ENCODE measurements around the gene JDP2. TPM values are rescaled to one million over a fixed set of nuclear protein-coding genes. Genes with fewer than 3 reads are reported as not detected.

Gene JDP2
- total RNA-seq, 1 donor from 2014 or later, result 59.2 TPM

DNA sequence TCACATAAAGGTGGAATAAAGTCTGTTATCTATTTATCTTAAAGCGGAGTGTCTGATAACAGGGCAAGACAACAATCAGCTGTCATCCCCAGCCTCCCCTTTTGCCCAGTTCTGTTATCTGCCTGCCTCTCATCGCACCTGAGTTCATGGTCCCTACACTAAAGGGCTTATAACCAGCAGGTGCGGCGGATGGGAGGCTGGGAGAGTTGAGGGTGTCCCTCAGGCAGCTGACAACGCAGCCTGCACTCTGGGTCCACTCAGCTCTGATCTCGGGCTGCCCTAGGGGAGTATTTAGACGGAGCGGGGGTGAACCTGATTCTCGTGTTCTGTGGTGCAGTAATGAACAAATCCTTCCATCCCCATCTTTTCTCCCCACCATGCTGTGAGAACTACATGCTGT lies 34.0 kb upstream of the JDP2 start:
- DNase-seq (no peak), ATAC-seq (no peak)
- H3K4me1 ChIP-seq, result no peaks in the 10 kb centered on the region
- no peaks in the 10 kb centered on the region for H3K27me3 ChIP-seq (ENCODE audit: low read depth)
- H3K36me3 ChIP-seq, result no peaks in the 10 kb centered on the region
- no peak overlapping the region for H3K4me3 ChIP-seq
- no peaks in the 10 kb centered on the region for H3K9me3 ChIP-seq
- intact Hi-C loops (cut with DNase I), result no loop called here
- TF ChIP-seq, protein P1, sequence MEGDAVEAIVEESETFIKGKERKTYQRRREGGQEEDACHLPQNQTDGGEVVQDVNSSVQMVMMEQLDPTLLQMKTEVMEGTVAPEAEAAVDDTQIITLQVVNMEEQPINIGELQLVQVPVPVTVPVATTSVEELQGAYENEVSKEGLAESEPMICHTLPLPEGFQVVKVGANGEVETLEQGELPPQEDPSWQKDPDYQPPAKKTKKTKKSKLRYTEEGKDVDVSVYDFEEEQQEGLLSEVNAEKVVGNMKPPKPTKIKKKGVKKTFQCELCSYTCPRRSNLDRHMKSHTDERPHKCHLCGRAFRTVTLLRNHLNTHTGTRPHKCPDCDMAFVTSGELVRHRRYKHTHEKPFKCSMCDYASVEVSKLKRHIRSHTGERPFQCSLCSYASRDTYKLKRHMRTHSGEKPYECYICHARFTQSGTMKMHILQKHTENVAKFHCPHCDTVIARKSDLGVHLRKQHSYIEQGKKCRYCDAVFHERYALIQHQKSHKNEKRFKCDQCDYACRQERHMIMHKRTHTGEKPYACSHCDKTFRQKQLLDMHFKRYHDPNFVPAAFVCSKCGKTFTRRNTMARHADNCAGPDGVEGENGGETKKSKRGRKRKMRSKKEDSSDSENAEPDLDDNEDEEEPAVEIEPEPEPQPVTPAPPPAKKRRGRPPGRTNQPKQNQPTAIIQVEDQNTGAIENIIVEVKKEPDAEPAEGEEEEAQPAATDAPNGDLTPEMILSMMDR (IDR thresholded peaks at IDR 0.05), result no peak
- no peak overlapping the region for H3K27ac ChIP-seq

DNA sequence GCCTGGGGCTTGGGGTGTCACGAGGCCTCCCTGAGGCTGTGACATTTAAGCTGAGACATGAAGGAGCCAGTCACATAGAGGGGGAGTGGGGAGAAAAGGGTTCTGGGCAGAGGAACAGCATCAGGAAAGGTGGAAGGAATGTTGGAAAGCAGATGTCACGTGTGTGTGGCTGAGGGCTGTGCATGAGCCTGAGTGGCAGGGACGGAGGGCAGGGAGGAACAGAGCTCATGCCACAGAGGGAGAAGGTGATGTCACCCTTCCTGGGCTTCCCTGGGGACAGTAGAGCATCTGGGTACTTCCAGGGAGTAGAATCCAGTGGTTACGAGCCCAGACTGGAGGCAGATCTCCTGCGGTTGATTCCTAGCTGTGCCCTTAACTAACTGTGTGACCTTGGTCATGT lies 32.0 kb upstream of the JDP2 start:
- DNase-seq, result no peak
- Histone ChIP-seq H3K4me3 (no peak overlapping the region), H3K9me3 (no peaks in the 10 kb centered on the region), H3K36me3 (no peaks in the 10 kb centered on the region), H3K27ac (no peak overlapping the region), H3K4me1 (peaks cover 17% of the 10 kb centered on the region), H3K27me3 (ENCODE audit: low read depth) (no peaks in the 10 kb centered on the region)
- intact Hi-C loops (cut with DNase I), result no loop called here
- ATAC-seq, result no peak
- TF ChIP-seq, protein P1 (IDR thresholded peaks at IDR 0.05), result no peak

- DNase-seq (no peak), ATAC-seq (no peak)
- Histone ChIP-seq H3K27ac (no peak overlapping the region), H3K4me1 (peaks cover 31% of the 10 kb centered on the region), H3K4me3 (no peak overlapping the region), H3K27me3 (ENCODE audit: low read depth) (no peaks in the 10 kb centered on the region), H3K9me3 (no peaks in the 10 kb centered on the region), H3K36me3 (no peaks in the 10 kb centered on the region)
- intact Hi-C loops (cut with DNase I), result no loop called here
- TF ChIP-seq, protein P1 (IDR thresholded peaks at IDR 0.05), result no peak
These were observed 28.5 kb upstream of the JDP2 start for GRCh38 chr14:75399321-75399720.

DNA sequence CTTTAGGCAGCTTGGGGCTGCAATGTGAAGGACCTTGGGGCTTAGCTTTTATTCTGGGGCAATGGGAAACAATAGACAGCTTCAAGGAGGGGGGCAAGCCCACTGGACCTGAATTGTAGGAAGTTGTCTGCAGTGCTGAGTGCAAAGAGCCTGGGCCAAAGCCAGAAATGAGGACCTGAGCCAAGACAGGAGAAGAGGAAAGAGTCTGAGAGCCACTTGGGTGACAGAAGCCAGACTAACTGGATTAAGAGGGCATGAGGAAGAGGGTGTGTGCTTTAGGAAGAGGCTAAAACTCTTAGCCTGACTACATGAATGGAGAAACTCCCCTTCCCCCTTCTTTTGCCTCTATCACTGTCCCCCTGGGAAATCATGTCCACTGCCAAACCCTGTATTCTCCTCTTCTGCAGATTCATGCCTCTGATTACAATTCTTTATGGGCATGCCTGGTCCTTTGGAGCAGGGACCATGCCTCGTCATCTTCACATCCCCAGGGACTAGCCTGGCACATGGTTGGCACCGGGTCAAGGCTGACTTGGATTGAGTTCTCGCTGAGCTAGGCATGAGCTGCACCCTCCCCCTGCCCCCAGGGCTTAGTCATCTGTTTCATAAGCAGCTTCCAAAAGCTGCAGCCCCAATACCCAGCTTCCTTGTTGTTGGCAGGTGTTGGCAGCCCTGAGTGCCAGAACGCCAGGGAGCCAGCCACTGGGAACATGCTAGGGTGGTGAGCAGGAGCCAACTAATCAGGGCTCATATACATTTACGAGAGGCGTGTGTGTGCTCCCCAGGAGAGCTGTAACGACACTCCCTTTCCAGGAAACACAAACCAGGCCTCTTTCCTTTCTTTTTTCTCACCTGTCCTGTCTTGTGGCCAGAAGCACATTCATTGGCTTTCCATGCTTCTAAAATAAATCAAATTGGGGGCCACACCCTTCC lies 27.7 kb upstream of the JDP2 start:
- Histone ChIP-seq H3K4me3 (no peak overlapping the region), H3K27ac (peak overlapping the region; percentile 70), H3K27me3 (ENCODE audit: low read depth) (no peaks in the 10 kb centered on the region), H3K4me1 (peaks cover 31% of the 10 kb centered on the region), H3K36me3 (no peaks in the 10 kb centered on the region), H3K9me3 (no peaks in the 10 kb centered on the region)
- peak; percentile 93 to 94 for ATAC-seq
- DNase-seq, result peak; percentile 92
- TF ChIP-seq, protein P1 (IDR thresholded peaks at IDR 0.05), result no peak
- intact Hi-C loops (cut with DNase I), result no loop called here

DNA sequence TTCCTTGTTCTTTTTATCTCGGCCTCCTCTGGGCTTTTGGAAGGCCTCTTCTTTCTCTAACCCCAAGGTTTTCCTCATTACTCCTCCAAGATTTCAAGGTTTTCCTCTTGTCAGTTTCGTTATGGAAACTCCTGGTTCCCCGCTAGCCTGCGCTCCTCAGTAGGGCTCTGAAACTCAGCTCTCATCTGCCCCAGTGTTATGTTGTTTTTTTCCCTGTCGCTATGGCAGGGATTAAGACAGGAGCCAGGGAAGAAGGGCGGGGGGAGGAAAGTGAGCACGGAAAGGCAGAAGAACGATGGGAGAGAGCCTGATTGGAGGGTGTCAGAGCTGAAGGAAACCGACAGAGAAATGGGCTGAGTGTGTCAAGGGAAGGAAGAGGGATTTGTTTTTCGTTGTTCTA lies 26.5 kb upstream of the JDP2 start:
- Histone ChIP-seq H3K27ac (peak overlapping the region; percentile 70), H3K4me1 (peaks cover 31% of the 10 kb centered on the region), H3K36me3 (no peaks in the 10 kb centered on the region), H3K9me3 (no peaks in the 10 kb centered on the region), H3K4me3 (no peak overlapping the region), H3K27me3 (ENCODE audit: low read depth) (no peaks in the 10 kb centered on the region)
- DNase-seq, result no peak
- peak; percentile 30 to 52 for ATAC-seq
- intact Hi-C loops (cut with DNase I), result no loop called here
- TF ChIP-seq, protein P1 (IDR thresholded peaks at IDR 0.05), result no peak

All from lower lobe of right lung (tissue), 2 donors.